Type B pancreatic cell (in vitro differentiated cells): ENCODE results near the gene DDX23. TPM values are rescaled to one million over a fixed set of nuclear protein-coding genes. Genes with fewer than 3 reads are reported as not detected.

ENCODE experiments used
- DNase-seq: peaks from one replicate; pipeline ENCODE4 v3.0.0; 2021; ENCODE audit warnings: mixed read lengths; ENCODE audit not compliant: unreplicated experiment; ENCODE audit errors: extremely low spot score
- H3K27ac Mint-ChIP-seq: 2 replicates; pipeline ENCODE4 v1.8.0; 2021; ENCODE audit warnings: mild to moderate bottlenecking, mixed read lengths
- H3K27me3 Mint-ChIP-seq: 2 replicates; pipeline ENCODE4 v1.8.0; 2021; ENCODE audit warnings: mixed read lengths
- H3K36me3 Mint-ChIP-seq: 2 replicates; pipeline ENCODE4 v1.8.0; 2021; ENCODE audit warnings: mixed read lengths
- H3K4me1 Mint-ChIP-seq: one replicate; pipeline ENCODE4 v1.8.0; 2021; ENCODE audit warnings: mixed read lengths; ENCODE audit not compliant: unreplicated experiment
- H3K4me3 Mint-ChIP-seq: 2 replicates; pipeline ENCODE4 v1.8.0; 2021; ENCODE audit warnings: mild to moderate bottlenecking, mixed read lengths
- H3K9me3 Mint-ChIP-seq: 2 replicates; pipeline ENCODE4 v1.8.0; 2021; ENCODE audit warnings: mixed read lengths
- total RNA-seq: library from RNA; stranded (reverse); gene quantifications from 2 replicates; pipeline ENCODE4 v1.2.1, GENCODE V29; 2021; ENCODE audit warnings: low replicate concordance
- TF ChIP-seq, protein P1 (sequence below): fragments of 200-600 bp; sonication (generic); conservative IDR thresholded peaks from 2 replicates; pipeline ENCODE4 v1.5.0; 2021; ENCODE audit warnings: antibody characterized with exemption, mild to moderate bottlenecking

The DDX23 gene
- total RNA-seq, 1 donor from 2014 or later: 104 TPM

DNA sequence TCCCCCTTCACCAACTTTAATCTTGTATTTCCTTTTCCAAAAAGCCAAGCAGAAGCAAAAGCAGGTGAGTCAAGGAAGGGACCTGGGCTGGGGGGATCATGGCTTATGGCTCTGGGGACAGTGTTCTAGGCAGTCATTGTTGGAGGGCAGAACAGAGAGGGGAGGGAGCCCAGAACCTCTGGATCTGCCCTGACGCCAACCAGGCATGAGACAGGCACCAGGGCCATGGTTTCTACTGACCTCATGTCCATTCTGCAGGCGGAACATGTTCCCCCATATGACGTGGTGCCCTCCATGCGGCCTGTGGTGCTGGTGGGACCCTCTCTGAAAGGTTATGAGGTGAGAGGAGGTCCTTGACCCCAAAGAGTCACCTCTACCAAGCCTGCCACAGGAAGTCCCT is 27.1 kb downstream of the DDX23 start:
- TF ChIP-seq, protein P1, sequence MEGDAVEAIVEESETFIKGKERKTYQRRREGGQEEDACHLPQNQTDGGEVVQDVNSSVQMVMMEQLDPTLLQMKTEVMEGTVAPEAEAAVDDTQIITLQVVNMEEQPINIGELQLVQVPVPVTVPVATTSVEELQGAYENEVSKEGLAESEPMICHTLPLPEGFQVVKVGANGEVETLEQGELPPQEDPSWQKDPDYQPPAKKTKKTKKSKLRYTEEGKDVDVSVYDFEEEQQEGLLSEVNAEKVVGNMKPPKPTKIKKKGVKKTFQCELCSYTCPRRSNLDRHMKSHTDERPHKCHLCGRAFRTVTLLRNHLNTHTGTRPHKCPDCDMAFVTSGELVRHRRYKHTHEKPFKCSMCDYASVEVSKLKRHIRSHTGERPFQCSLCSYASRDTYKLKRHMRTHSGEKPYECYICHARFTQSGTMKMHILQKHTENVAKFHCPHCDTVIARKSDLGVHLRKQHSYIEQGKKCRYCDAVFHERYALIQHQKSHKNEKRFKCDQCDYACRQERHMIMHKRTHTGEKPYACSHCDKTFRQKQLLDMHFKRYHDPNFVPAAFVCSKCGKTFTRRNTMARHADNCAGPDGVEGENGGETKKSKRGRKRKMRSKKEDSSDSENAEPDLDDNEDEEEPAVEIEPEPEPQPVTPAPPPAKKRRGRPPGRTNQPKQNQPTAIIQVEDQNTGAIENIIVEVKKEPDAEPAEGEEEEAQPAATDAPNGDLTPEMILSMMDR: no peak
- no peak overlapping the region for H3K4me3 Mint-ChIP-seq
- H3K27ac Mint-ChIP-seq: no peak overlapping the region
- no peaks in the 10 kb centered on the region for H3K27me3 Mint-ChIP-seq
- peaks cover 14% of the 10 kb centered on the region for H3K36me3 Mint-ChIP-seq
- peaks cover 2% of the 10 kb centered on the region for H3K4me1 Mint-ChIP-seq
- DNase-seq: no peak
- H3K9me3 Mint-ChIP-seq: no peaks in the 10 kb centered on the region

DNA sequence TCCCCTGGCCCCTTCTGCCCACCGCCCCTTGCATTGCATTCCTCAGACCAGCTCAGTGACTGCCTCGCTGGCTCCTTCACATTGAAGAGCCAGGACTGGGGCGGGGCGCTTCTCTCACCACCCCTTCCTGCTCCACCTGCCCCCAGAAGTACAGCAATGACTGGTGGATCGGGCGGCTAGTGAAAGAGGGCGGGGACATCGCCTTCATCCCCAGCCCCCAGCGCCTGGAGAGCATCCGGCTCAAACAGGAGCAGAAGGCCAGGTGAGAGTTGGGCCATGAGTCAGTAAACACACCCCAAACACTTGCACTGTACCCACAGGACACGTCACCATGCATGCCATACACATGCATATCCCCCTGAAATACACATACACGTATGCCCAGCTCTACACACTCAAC is 27.9 kb downstream of the DDX23 start:
- H3K4me1 Mint-ChIP-seq: peaks cover 10% of the 10 kb centered on the region
- H3K9me3 Mint-ChIP-seq: no peaks in the 10 kb centered on the region
- TF ChIP-seq, protein P1: no peak
- no peak overlapping the region for H3K27ac Mint-ChIP-seq
- H3K36me3 Mint-ChIP-seq: peaks cover 10% of the 10 kb centered on the region
- H3K4me3 Mint-ChIP-seq: no peak overlapping the region
- no peaks in the 10 kb centered on the region for H3K27me3 Mint-ChIP-seq
- no peak for DNase-seq

DNA sequence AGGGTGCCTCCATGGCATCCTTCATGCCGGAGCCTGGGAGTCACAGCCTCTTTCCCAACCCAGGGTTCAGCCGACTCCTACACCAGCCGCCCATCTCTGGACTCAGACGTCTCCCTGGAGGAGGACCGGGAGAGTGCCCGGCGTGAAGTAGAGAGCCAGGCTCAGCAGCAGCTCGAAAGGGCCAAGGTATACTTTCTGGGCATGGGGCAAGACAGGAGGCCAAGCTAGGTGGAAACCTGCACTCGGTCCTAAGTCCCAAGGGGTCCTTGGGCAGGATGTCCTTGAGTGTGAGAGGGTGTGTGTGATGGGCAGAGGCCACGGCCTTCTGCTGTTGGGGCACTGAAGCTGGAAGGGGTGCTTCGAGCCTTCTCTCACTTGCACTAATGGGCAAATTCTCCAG is 28.7 kb downstream of the DDX23 start:
- no peaks in the 10 kb centered on the region for H3K9me3 Mint-ChIP-seq
- H3K27me3 Mint-ChIP-seq: no peaks in the 10 kb centered on the region
- no peak for DNase-seq
- H3K27ac Mint-ChIP-seq: no peak overlapping the region
- peaks cover 10% of the 10 kb centered on the region for H3K36me3 Mint-ChIP-seq
- peaks cover 12% of the 10 kb centered on the region for H3K4me1 Mint-ChIP-seq
- TF ChIP-seq, protein P1: no peak
- no peak overlapping the region for H3K4me3 Mint-ChIP-seq

DNA sequence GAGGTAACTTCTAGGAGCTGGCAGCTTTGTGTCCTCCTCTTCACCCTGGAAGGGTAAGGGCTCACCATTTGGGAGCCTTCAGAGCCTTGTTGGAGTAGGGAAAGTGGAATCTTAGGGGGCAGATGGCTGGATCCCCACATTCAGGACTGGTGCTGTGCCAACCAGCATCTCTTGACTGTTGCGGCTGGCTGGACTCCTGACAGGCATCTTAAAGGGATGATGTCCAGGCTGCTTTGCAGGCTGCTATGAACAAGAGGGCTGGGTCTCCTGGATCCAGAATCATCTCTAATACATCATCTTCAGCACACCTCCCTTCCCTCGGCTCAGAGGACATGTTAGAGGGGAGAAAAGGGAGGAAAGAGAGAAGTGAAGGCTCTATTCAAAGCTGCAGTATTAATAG is 29.3 kb downstream of the DDX23 start:
- no peak for DNase-seq
- Mint-ChIP-seq H3K27ac (no peak overlapping the region), H3K27me3 (no peaks in the 10 kb centered on the region), H3K36me3 (peaks cover 10% of the 10 kb centered on the region), H3K9me3 (no peaks in the 10 kb centered on the region), H3K4me3 (no peak overlapping the region), H3K4me1 (peaks cover 12% of the 10 kb centered on the region)
- TF ChIP-seq, protein P1: no peak

DNA sequence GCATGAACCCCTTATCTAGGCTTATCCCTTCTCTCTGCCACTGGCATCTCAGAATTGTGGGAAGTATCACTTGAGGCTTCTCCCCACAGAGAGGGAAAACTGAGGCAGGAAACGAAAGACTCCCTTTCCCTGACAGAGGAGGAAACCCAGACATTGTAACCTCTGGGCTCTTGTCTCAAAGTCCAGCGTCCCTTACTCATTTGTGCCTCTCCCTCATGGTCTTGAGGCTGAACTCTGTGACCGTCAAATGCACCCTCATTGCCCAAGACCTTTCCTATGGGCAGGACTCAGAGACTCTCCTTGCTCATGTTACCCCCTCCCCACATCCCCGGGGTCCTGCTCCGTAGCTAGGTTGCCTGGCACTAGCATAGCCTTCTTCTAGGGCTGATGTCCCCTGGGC is 29.8 kb downstream of the DDX23 start:
- TF ChIP-seq, protein P1: no peak
- Mint-ChIP-seq H3K4me1 (peaks cover 18% of the 10 kb centered on the region), H3K27ac (no peak overlapping the region), H3K9me3 (no peaks in the 10 kb centered on the region), H3K4me3 (no peak overlapping the region), H3K27me3 (no peaks in the 10 kb centered on the region), H3K36me3 (peaks cover 10% of the 10 kb centered on the region)
- DNase-seq: no peak
